ENCODE measurements around the gene GRPR.

DNA sequence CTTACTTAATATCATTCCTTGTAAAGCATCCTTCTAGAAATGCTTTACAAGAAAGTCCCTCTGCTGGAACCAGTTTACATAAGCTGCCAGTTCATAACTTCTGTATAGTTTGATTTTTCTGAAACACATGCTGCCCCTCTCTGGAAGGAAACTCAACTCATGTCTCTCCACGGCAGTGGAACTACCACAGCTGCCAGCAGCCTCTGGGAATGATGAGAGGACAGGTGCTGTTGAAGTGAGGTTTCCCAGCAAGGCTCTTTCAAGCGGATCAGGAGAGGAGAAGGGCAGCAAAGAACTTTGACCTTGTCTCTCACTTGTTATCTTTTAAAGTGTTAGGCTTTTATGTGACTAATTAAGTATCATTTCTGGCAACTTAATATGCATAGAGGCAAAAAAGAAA lies 7.3 kb downstream of the GRPR start:
- TF ChIP-seq, protein P1, sequence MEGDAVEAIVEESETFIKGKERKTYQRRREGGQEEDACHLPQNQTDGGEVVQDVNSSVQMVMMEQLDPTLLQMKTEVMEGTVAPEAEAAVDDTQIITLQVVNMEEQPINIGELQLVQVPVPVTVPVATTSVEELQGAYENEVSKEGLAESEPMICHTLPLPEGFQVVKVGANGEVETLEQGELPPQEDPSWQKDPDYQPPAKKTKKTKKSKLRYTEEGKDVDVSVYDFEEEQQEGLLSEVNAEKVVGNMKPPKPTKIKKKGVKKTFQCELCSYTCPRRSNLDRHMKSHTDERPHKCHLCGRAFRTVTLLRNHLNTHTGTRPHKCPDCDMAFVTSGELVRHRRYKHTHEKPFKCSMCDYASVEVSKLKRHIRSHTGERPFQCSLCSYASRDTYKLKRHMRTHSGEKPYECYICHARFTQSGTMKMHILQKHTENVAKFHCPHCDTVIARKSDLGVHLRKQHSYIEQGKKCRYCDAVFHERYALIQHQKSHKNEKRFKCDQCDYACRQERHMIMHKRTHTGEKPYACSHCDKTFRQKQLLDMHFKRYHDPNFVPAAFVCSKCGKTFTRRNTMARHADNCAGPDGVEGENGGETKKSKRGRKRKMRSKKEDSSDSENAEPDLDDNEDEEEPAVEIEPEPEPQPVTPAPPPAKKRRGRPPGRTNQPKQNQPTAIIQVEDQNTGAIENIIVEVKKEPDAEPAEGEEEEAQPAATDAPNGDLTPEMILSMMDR (IDR thresholded peaks at IDR 0.05) = no peak
- no peak for TF ChIP-seq POLR2A (IDR thresholded peaks at IDR 0.05)
